Stimulated activated CD8-positive, alpha-beta memory T cell treated with anti-CD3 and anti-CD28 coated beads, Interleukin-15, amount 100 ng/mL, for 4 hours (primary cell): ENCODE data around the gene SLC17A4.

Source experiments
- DNase-seq, 2 donors: peaks; one replicate each; pipeline ENCODE4 v3.0.0-alpha.2; 2020; ENCODE audit warnings: low read depth in 2 of 2

Gene SLC17A4

DNA sequence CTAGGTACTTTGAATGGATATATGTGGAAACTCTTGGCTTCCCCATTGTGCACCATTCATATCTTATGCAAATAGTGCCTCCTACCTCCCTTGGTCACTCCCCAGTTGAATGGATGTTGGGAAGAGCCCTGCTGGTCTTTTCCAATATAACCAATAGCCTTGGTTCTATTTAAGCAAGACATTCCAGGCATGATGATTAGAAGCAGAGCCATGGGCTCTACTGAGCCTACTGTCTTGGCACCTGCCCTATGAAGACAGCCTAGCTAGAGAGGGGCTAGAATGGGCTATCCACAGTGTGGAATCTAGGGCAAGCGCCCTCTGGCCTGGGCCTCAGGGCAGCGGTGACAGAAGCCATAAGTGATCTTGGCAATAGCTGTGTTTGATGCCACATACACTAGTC, 61.7 kb downstream of the SLC17A4 start:
- DNase-seq: no peak

DNA sequence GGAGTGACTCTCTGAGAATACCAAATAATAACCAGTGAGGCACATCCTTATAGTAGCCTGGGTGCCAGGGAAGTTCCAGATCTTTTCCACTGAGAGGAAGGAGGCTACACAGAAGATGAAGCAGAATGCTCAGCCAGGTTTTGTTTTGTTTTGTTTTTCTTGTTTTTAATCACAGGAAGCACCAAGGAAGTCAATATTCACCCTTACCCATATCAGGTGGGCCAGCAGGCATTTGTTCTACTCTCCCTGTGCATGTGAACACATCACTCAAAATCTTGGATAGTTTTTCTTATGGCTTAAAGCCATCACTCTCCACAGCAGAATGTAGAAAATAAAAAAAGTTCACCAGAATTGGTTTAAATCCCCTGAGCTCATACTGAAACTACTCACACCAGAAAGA, 66.8 kb downstream of the SLC17A4 start:
- DNase-seq: no peak

DNA sequence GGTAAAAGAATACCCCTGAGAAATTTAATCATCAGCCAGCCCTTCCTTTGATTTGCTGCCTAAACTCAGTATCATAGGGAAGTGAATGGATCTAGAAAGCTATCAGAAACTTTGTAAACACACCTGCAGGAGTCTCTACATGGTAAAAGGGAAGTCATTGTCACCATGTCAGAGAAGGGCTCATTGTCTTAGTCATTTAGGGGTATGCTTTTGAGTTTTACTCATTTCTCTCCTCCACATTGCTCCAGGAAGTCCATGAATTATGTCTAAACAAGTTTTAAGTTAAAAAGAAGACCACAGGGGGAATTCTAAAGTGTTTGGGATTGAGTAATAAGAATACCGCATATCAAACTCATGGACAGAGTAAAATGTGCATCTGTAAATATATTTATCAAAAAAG, 74.8 kb downstream of the SLC17A4 start:
- no peak for DNase-seq

DNA sequence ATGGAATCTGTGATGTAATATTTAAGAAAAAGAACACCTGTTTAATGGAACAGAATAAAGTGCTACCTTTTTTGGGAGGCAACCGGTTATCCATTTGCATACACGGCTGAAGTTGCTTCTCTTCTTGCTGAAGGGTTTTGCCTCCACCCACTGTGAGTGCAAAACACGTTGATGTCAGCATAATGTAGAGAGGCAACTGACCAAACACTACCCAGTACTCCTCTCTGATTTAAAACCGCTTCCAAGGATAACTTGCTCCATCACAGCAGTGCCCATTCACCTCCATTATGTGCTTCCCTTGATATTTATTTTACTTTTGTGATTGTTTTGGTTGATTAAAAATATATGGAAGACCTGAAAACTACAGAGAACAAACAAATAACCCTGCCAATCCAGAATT, 75.9 kb downstream of the SLC17A4 start:
- DNase-seq: no peak
